K562 (cell line): ENCODE data around the gene PPARD. TPM values are rescaled to one million over a fixed set of nuclear protein-coding genes. Genes with fewer than 3 reads are reported as not detected.

Experiments used
- ATAC-seq: fragments of 200-7000 bp; cut with Tn5 transposase; 3 replicates; pipeline ENCODE4 v1.9.1; 2020; ENCODE audit warnings: moderate library complexity
- BruUV-seq: library from RNA; stranded (reverse); fragments of 400-500 nt; replicated peaks from 2 replicates; lab custom pipeline; 2021; lab: Mats Ljungman, UMichigan
- CTCF ChIA-PET: fragments of 300-600 bp; formaldehyde crosslinking; extraction: SDS; loops from one replicate; lab custom pipeline; 2021; ENCODE audit warnings: low intra/inter-chr PET ratio; lab: Yijun Ruan, JAX
- POLR2A ChIA-PET: fragments of 300-600, 350-650 bp; sonication (Branson Sonifier 250); formaldehyde crosslinking; extraction: SDS; loops from one replicate; lab custom pipeline; 2021; ENCODE audit warnings: antibody characterized with exemption, inconsistent platforms; lab: Yijun Ruan, JAX
- DNase-seq, 4 experiments: peaks; one replicate each; pipeline versions ENCODE4 v3.0.0 to v3.0.0-alpha.2; 2011 to 2018; ENCODE audit warnings: low spot score in 3 of 4, mixed read lengths in 3 of 4; ENCODE audit errors: extremely low read depth in 1 of 4
- FAIRE-seq: peaks from 2 replicates; lab custom pipeline; 2011; peaks lifted over from hg19 to GRCh38; lab: Jason Lieb, UNC
- H2AFZ ChIP-seq: 2 replicates; pipeline ENCODE4 v1.6.0; 2011; ENCODE audit warnings: low read depth, low read length, control low read depth, inconsistent platforms
- H3K27ac ChIP-seq: fragments of 200-600 bp; 3 replicates; pipeline ENCODE4 v1.8.0; 2011; ENCODE audit warnings: low read depth, mild to moderate bottlenecking, control low read depth, inconsistent platforms, low read length, moderate library complexity, mixed read lengths; ENCODE audit errors: extremely low read depth
- H3K27me3 ChIP-seq, 2 experiments: fragments of 300-600 bp in 1 of 2; 2 replicates in 1 of 2; 3 replicates in 1 of 2; pipeline versions ENCODE4 v1.6.0 to v1.8.0; 2011; ENCODE audit warnings: inconsistent platforms in 2 of 2, low read length in 2 of 2, mild to moderate bottlenecking in 1 of 2, mixed read lengths in 1 of 2, moderate library complexity in 1 of 2; ENCODE audit not compliant: control insufficient read depth in 2 of 2, insufficient read depth in 2 of 2
- H3K36me3 ChIP-seq: fragments of 300-600 bp; 3 replicates; pipeline ENCODE4 v1.8.0; 2011; ENCODE audit warnings: mild to moderate bottlenecking, low read length, inconsistent platforms; ENCODE audit not compliant: control insufficient read depth, insufficient read depth
- H3K4me1 ChIP-seq, 2 experiments: fragments of 200-600 bp in 1 of 2; replicated peaks in 1 of 2; 2 replicates in 1 of 2; 3 replicates in 1 of 2; pipeline versions ENCODE4 v1.5.1 to v1.8.0; 2011; ENCODE audit warnings: inconsistent platforms in 2 of 2, low read length in 2 of 2, mild to moderate bottlenecking in 1 of 2, mixed read lengths in 1 of 2, moderate library complexity in 1 of 2; ENCODE audit not compliant: control insufficient read depth in 2 of 2, insufficient read depth in 2 of 2
- H3K4me2 ChIP-seq: 2 replicates; pipeline ENCODE4 v1.6.1; 2011; ENCODE audit warnings: low read length, control low read depth, inconsistent platforms, mixed read lengths; ENCODE audit not compliant: insufficient read depth
- H3K4me3 ChIP-seq: fragments of 200-600 bp; sonication (generic), shearing (Covaris generic); 2 replicates; pipeline ENCODE4 v1.5.1; 2016; ENCODE audit warnings: control low read depth, inconsistent platforms
- H3K79me2 ChIP-seq: fragments of 200-600 bp; 3 replicates; pipeline ENCODE4 v1.8.0; 2011; ENCODE audit warnings: low read length, inconsistent platforms; ENCODE audit not compliant: control insufficient read depth, insufficient read depth
- H3K9ac ChIP-seq, 2 experiments: 2 replicates each; pipeline versions ENCODE4 v1.6.0 to v1.6.1; 2011; ENCODE audit warnings: low read depth in 2 of 2, low read length in 2 of 2, control low read depth in 1 of 2, inconsistent platforms in 1 of 2, mild to moderate bottlenecking in 1 of 2, mixed read lengths in 1 of 2; ENCODE audit not compliant: insufficient read depth in 1 of 2
- H3K9me1 ChIP-seq: one replicate; pipeline ENCODE4 v1.6.0; 2011; ENCODE audit warnings: inconsistent platforms, mild to moderate bottlenecking, low read length, moderate library complexity; ENCODE audit not compliant: control insufficient read depth, insufficient read depth
- H3K9me3 ChIP-seq: replicated peaks from 2 replicates; pipeline ENCODE4 v1.5.1; 2011; ENCODE audit warnings: low read depth, low read length, inconsistent platforms; ENCODE audit not compliant: control insufficient read depth, insufficient read depth
- H4K20me1 ChIP-seq: replicated peaks from 2 replicates; pipeline ENCODE4 v1.6.1; 2011; ENCODE audit warnings: low read length, inconsistent platforms, mixed read lengths; ENCODE audit not compliant: control insufficient read depth, insufficient read depth
- BCL6 ChIP-seq: fragments of 250-450 bp; sonication (Bioruptor Pico); IDR thresholded peaks from 2 replicates; pipeline ENCODE4 v1.4.0; 2020
- BRF1 ChIP-seq: IDR thresholded peaks from 3 replicates; pipeline ENCODE4 v1.6.1; 2011; ENCODE audit warnings: borderline replicate concordance, mild to moderate bottlenecking; ENCODE audit not compliant: insufficient read length; ENCODE audit errors: extremely low read depth
- CHD1 ChIP-seq: fragments of 200-600 bp; sonication (generic); IDR thresholded peaks from one replicate; pipeline ENCODE4 v1.6.1; 2012; ENCODE audit warnings: mild to moderate bottlenecking, moderate library complexity, low read length, inconsistent platforms
- COPS2 ChIP-seq: fragments of 450-650 bp; conservative IDR thresholded peaks from 2 replicates; pipeline ENCODE4 v1.6.1; 2016; ENCODE audit warnings: mild to moderate bottlenecking, moderate library complexity
- CREBBP ChIP-seq: IDR thresholded peaks from one replicate; pipeline ENCODE4 v1.6.1; 2012; ENCODE audit warnings: low read depth, mild to moderate bottlenecking, control low read depth, inconsistent platforms, low read length
- CREM ChIP-seq: IDR thresholded peaks from 2 replicates; pipeline ENCODE4 v1.6.1; 2014; ENCODE audit warnings: antibody characterized with exemption, low read depth
- ELF1 ChIP-seq: fragments of 200-800 bp; sonication (Bioruptor generic); IDR thresholded peaks from 2 replicates; pipeline ENCODE4 v1.6.1; 2016; ENCODE audit warnings: missing genetic modification characterization, missing compliant biosample characterization
- HMGN3 ChIP-seq: IDR thresholded peaks from 2 replicates; pipeline ENCODE4 v1.6.1; 2011; ENCODE audit warnings: borderline replicate concordance, low read depth, mild to moderate bottlenecking, mixed read lengths, low read length; ENCODE audit not compliant: insufficient read length; ENCODE audit errors: extremely low read depth
- KHSRP ChIP-seq: fragments of 450-650 bp; IDR thresholded peaks from 2 replicates; pipeline ENCODE4 v1.6.1; 2017
- KLF1 ChIP-seq: fragments of 450-650 bp; IDR thresholded peaks from 2 replicates; pipeline ENCODE4 v1.6.1; 2016; ENCODE audit warnings: missing genetic modification characterization, missing compliant biosample characterization
- NFXL1 ChIP-seq: fragments of 450-650 bp; formaldehyde crosslinking; IDR thresholded peaks from 2 replicates; pipeline ENCODE4 v1.4.0; 2021; ENCODE audit warnings: mild to moderate bottlenecking
- NFYB ChIP-seq: IDR thresholded peaks from 2 replicates; pipeline ENCODE4 v1.6.1; 2011; ENCODE audit warnings: mild to moderate bottlenecking, moderate library complexity; ENCODE audit not compliant: insufficient read length; ENCODE audit errors: extremely low read depth
- POLR2AphosphoS2 ChIP-seq: IDR thresholded peaks from 2 replicates; pipeline ENCODE4 v1.6.1; 2012; ENCODE audit warnings: low read length, improper control_type of control experiment
- RB1 ChIP-seq: fragments of 450-650 bp; IDR thresholded peaks from 2 replicates; pipeline ENCODE4 v1.6.1; 2017; ENCODE audit warnings: low read depth, mild to moderate bottlenecking
- SOX6 ChIP-seq: fragments of 450-650 bp; IDR thresholded peaks from 2 replicates; pipeline ENCODE4 v1.6.1; 2014; ENCODE audit warnings: mild to moderate bottlenecking
- TRIM28 ChIP-seq: fragments of 450-650 bp; IDR thresholded peaks from 2 replicates; pipeline ENCODE4 v1.6.1; 2017
- ZNF146 ChIP-seq: IDR thresholded peaks from one replicate; pipeline ENCODE4 v1.6.1; 2018; ENCODE audit warnings: missing compliant biosample characterization; ENCODE audit not compliant: unreplicated experiment
- ZNF41 ChIP-seq: fragments of 250-450 bp; sonication (Bioruptor Pico); conservative IDR thresholded peaks from 2 replicates; pipeline ENCODE4 v1.4.0; 2020; ENCODE audit warnings: mild to moderate bottlenecking
- WGBS: fragments of 100-300 bp; shearing (Covaris generic); methylation state at CpG from one replicate; pipeline ENCODE4 v1.1.6; 2016; ENCODE audit warnings: low coverage, mixed read lengths; ENCODE audit not compliant: insufficient coverage; ENCODE audit errors: missing lambda C conversion rate; 5-methylcytosine and 5-hydroxymethylcytosine counted together
- in situ Hi-C: fragments of 300-500 bp; cut with MboI; formaldehyde crosslinking; loops from 4 replicates; pipeline ENCODE4 v1.15.0; 2018; ENCODE audit warnings: inconsistent platforms, mixed read lengths
- intact Hi-C: fragments of 100-400 bp; cut with micrococcal nuclease; formaldehyde crosslinking; loops from 2 replicates; pipeline ENCODE4 v1.14.2; 2022
- polyA plus RNA-seq, 8 experiments: library from polyadenylated mRNA; depleted of rRNA in 4 of 8; stranded (reverse) in 5 of 8; unstranded in 3 of 8; fragments of >200 nt; fragmentation: Nextera tagmentation in 2 of 8; fragmentation: Illumina TruSeq in 1 of 8; extraction: Ambion mirVana in 2 of 8; extraction: Trizol in 1 of 8; gene quantifications; 2 replicates each; pipeline versions ENCODE4 v1.2.1 to v1.2.3, GENCODE V29; 2011 to 2014; ENCODE audit warnings: inconsistent platforms in 1 of 8, missing spikeins in 1 of 8
- total RNA-seq, 7 experiments: library from RNA; depleted of rRNA in 6 of 7; stranded (reverse); fragments of >200 nt in 6 of 7; fragmentation: Illumina TruSeq in 2 of 7; extraction: Trizol in 2 of 7; gene quantifications; 2 replicates each; pipeline versions ENCODE4 v1.2.1 to v1.2.3, GENCODE V29; 2011 to 2021; ENCODE audit warnings: low replicate concordance in 1 of 7
- TF ChIP-seq, protein P1 (sequence below): sonication (generic); formaldehyde crosslinking; IDR thresholded peaks from 2 replicates; pipeline ENCODE4 v1.8.0; 2022; ENCODE audit warnings: mild to moderate bottlenecking, missing genetic modification reagents
- TF ChIP-seq, protein P2 (sequence below): fragments of 450-650 bp; IDR thresholded peaks from one replicate; pipeline ENCODE4 v1.6.1; 2018; ENCODE audit warnings: mild to moderate bottlenecking, moderate library complexity; ENCODE audit not compliant: partially characterized antibody
- TF ChIP-seq, protein P3 (sequence below): sonication (generic); formaldehyde crosslinking; IDR thresholded peaks from 2 replicates; pipeline ENCODE4 v1.5.0; 2020; ENCODE audit warnings: missing genetic modification reagents

The PPARD gene
- total and polyA plus RNA-seq, 9 of the 15 experiments (the other 6 are each of a cell fraction or from before 2014, with no cell fraction given), result 0.14 to 13.2 (median 3.8) TPM

DNA sequence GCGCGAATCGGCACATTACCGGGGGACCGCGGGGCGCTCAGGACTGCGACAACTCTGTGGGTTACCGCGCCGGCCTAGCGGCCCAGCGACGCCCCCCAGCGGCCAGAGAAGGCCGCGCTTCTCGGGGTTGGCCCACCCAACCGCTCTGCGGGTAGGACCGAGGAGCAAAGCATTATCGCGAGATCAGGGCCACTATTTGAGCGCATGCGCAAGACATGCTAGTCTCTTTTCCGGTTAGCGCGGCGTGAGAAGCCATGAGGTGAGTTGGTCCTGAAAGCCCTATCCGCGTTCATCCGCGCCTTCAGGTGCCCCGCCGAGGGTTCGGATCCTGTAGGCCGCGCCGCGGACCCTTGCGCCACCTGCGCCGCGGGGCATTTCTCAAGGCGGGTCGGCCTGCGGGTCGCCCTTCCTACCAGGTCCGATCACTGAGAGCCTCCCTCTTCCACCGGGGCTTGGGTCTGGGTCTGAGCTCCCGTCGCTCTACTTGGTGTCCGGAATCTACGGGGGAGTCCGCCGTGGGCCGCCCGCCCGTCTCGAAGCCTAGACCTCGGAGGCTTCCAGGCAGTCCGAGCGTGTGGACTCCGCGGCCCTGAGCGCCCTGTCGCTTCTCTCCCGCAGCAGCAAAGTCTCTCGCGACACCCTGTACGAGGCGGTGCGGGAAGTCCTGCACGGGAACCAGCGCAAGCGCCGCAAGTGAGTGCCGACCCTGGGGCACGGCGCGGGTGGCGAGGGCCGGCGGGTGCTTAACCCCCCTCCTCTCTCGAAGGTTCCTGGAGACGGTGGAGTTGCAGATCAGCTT, 126.0 kb downstream of the PPARD start, which contains the start of gene RPL10A:
RPL10A (plus strand) TSS at position 221 of the 799 bp plus-strand sequence; CDS start at position 255, 34 bp downstream.
- Histone ChIP-seq H2AFZ (peak within 1 kb of the TSS; percentile 93), H3K9me1 (no peaks in the 10 kb centered on the region), H4K20me1 (peaks cover 37% of the 10 kb centered on the region), H3K4me3 (peak within 1 kb of the TSS; percentile 91), H3K27ac (peak within 1 kb of the TSS; percentile 93), H3K9ac (peak within 1 kb of the TSS; percentile 99 to 100), H3K27me3 (no peaks in the 10 kb centered on the region; a peak in 1 of 5 replicates), H3K79me2 (peaks cover 44% of the 10 kb centered on the region), H3K36me3 (peaks cover 76% of the 10 kb centered on the region), H3K4me1 (peaks cover 23 to 24% of the 10 kb centered on the region in 2 experiments; a peak in 4 of 5 replicates), H3K4me2 (peak within 1 kb of the TSS; percentile 100), H3K9me3 (0 out of 2 replicates have a peak, but pooled peaks cover 1% of the 10 kb centered on the region)
- in situ Hi-C loops, result loop anchor here (5.0 kb wide), 1 partner anchor 126 kb away; the partner anchor contains the start of gene PPARD
- FAIRE-seq, result peak; percentile 87
- ChIA-PET CTCF (interaction anchor here (0.5 to 2.6 kb wide), 6 partner anchors 126 to 179 kb away, joined by 3 to 17 read pairs (median 5); partner anchors contain the start of genes DEF6 and PPARD), POLR2A (interaction anchor here (0.6 to 7.6 kb wide), 24 partner anchors 8 to 861 kb away, joined by 3 to 167 read pairs (median 4); partner anchors contain the start of genes DEF6, FANCE, TEAD3 and ZNF76)
- ATAC-seq, result peak; percentile 88
- under 1% methylated on average over 86 of the region's 86 CpGs for WGBS
- BruUV-seq, result TSS peak; percentile 49
- intact Hi-C loops, result loop anchor here (1.0 kb wide), 3 partner anchors 15 to 171 kb away; partner anchors contain the start of genes DEF6 and PPARD
- DNase-seq, result peak; percentile 94 to 99 (median 96)
- TF ChIP-seq SOX6, result peak; percentile 58
- no peak for TF ChIP-seq CREBBP
- TF ChIP-seq ZNF41 (CRISPR knock-in tag), result peak; percentile 62; the same call in 1 of the 2 replicates
- peak; percentile 97 for TF ChIP-seq RB1
- no peak for TF ChIP-seq BRF1
- no peak for TF ChIP-seq ZNF146 (CRISPR knock-in tag)
- no peak for TF ChIP-seq COPS2
- TF ChIP-seq HMGN3, result peak; percentile 89
- TF ChIP-seq, protein P1, sequence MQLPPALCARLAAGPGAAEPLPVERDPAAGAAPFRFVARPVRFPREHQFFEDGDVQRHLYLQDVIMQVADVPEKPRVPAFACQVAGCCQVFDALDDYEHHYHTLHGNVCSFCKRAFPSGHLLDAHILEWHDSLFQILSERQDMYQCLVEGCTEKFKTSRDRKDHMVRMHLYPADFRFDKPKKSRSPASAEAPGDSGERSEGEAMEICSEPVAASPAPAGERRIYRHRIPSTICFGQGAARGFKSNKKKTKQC (CRISPR knock-in tag), result peak; percentile 96
- peak; percentile 95 for TF ChIP-seq CHD1
- peak; percentile 87 for TF ChIP-seq ELF1 (tag)
- TF ChIP-seq POLR2AphosphoS2, result peak; percentile 92; the same call in 1 of the 2 replicates
- TF ChIP-seq TRIM28, result peak; percentile 76
- TF ChIP-seq, protein P2, sequence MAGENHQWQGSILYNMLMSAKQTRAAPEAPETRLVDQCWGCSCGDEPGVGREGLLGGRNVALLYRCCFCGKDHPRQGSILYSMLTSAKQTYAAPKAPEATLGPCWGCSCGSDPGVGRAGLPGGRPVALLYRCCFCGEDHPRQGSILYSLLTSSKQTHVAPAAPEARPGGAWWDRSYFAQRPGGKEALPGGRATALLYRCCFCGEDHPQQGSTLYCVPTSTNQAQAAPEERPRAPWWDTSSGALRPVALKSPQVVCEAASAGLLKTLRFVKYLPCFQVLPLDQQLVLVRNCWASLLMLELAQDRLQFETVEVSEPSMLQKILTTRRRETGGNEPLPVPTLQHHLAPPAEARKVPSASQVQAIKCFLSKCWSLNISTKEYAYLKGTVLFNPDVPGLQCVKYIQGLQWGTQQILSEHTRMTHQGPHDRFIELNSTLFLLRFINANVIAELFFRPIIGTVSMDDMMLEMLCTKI, result no peak
- TF ChIP-seq NFXL1 (CRISPR knock-in tag), result peak; percentile 70; the same call in 1 of the 2 replicates
- TF ChIP-seq KLF1 (tag), result 0 out of 2 replicates have a peak, but pooled peaks have one; percentile 61
- peak; percentile 70; the same call in 1 of the 2 replicates for TF ChIP-seq CREM
- TF ChIP-seq BCL6 (CRISPR knock-in tag), result no peak
- TF ChIP-seq, protein P3, sequence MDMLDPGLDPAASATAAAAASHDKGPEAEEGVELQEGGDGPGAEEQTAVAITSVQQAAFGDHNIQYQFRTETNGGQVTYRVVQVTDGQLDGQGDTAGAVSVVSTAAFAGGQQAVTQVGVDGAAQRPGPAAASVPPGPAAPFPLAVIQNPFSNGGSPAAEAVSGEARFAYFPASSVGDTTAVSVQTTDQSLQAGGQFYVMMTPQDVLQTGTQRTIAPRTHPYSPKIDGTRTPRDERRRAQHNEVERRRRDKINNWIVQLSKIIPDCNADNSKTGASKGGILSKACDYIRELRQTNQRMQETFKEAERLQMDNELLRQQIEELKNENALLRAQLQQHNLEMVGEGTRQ (CRISPR knock-in tag), result no peak
- TF ChIP-seq NFYB, result no peak
- no peak for TF ChIP-seq KHSRP
